HUES64 (cell line): ENCODE results near the gene PHACTR2.

Source experiments
- H3K27ac ChIP-seq: 2 replicates; pipeline ENCODE4 v1.7.0; 2013; ENCODE audit warnings: low read depth, low read length, inconsistent platforms
- H3K27me3 ChIP-seq: 2 replicates; pipeline ENCODE4 v1.6.1; 2013; ENCODE audit warnings: mild to moderate bottlenecking, low read length; ENCODE audit not compliant: insufficient read depth
- H3K36me3 ChIP-seq: 2 replicates; pipeline ENCODE4 v1.6.1; 2013; ENCODE audit warnings: mild to moderate bottlenecking, low read length; ENCODE audit not compliant: insufficient read depth
- H3K4me1 ChIP-seq: 2 replicates; pipeline ENCODE4 v1.6.1; 2013; ENCODE audit warnings: mild to moderate bottlenecking, low read length, moderate library complexity; ENCODE audit not compliant: insufficient read depth
- H3K4me3 ChIP-seq: 2 replicates; pipeline ENCODE4 v1.5.1; 2013; ENCODE audit warnings: mild to moderate bottlenecking, low read length, moderate library complexity
- H3K9ac ChIP-seq: 2 replicates; pipeline ENCODE4 v1.6.1; 2013; ENCODE audit warnings: mild to moderate bottlenecking, low read depth, low read length
- H3K9me3 ChIP-seq: 2 replicates; pipeline ENCODE4 v1.6.1; 2013; ENCODE audit warnings: low read depth, low read length; ENCODE audit not compliant: insufficient read depth
- WGBS: fragments of 150-250, 120-280 bp; methylation state at CpG from one replicate; pipeline ENCODE4 v1.1.7; 2013; ENCODE audit warnings: missing lambda C conversion rate; 5-methylcytosine and 5-hydroxymethylcytosine counted together

Gene PHACTR2

DNA sequence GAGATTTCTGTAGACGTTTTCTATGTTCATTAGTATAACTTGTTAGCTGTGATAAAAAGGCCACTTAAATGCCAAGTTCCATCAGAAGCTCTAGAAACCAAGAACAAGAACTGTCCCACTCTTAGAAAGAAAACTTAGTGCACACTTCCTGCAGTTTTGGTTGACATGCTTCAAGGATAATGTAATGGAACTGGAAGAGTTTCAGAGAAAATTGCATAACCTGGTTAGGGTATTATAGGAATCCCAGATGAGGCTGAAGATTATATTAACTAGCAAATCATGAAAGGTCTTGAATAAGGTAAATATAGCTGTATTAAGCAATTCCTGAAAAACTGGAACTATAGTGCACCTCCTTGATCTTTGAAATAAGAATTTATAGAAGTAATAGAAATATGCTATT, 1.8 kb upstream of the PHACTR2 start:
- peak overlapping the region; percentile 86; the same call in 1 of the 2 replicates for H3K27ac ChIP-seq
- H3K9me3 ChIP-seq: no peaks in the 10 kb centered on the region
- H3K9ac ChIP-seq: no peak overlapping the region
- peaks cover 68% of the 10 kb centered on the region for H3K4me1 ChIP-seq
- 57% methylated on average over 1 of the region's 1 CpG for WGBS
- no peaks in the 10 kb centered on the region; the same call in 1 of the 2 replicates for H3K36me3 ChIP-seq
- H3K27me3 ChIP-seq: no peaks in the 10 kb centered on the region
- peak overlapping the region; percentile 85 for H3K4me3 ChIP-seq

DNA sequence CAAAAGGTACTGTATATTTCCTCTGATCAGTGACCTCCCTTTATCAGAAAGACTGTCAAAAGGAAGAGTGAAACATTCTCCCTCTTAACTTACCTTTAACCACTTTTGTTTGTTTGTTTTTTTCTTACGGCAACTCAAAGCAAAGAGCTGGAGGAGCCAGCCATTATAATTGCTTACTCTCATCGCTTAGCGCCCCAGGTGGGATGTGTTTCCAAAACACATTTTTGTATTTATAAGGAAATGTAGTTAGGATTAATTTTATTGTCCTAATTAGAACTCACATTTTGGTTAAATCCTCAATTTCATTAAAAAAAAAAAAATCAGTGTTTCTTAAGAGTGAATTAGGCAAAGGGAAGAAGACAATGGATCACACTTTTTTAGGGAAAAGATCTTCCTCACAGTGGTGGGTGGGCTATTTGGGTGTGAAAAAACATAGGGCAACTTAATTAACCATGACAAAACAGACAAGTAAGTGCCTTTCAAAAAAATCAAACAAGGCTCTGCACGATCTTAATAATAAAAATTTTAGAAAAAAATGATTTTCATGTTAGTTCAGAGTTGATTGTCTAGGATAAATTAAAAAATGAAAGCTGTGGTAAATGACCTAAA, 1.2 kb upstream of the PHACTR2 start:
- H3K9ac ChIP-seq: peak overlapping the region; percentile 47; the same call in 1 of the 2 replicates
- H3K4me3 ChIP-seq: peak overlapping the region; percentile 85
- H3K27ac ChIP-seq: peak overlapping the region; percentile 86
- no peaks in the 10 kb centered on the region for H3K9me3 ChIP-seq
- peaks cover 73% of the 10 kb centered on the region for H3K4me1 ChIP-seq
- H3K36me3 ChIP-seq: no peaks in the 10 kb centered on the region; the same call in 1 of the 2 replicates
- 0% methylated on average over 1 of the region's 4 CpGs for WGBS
- no peaks in the 10 kb centered on the region for H3K27me3 ChIP-seq

DNA sequence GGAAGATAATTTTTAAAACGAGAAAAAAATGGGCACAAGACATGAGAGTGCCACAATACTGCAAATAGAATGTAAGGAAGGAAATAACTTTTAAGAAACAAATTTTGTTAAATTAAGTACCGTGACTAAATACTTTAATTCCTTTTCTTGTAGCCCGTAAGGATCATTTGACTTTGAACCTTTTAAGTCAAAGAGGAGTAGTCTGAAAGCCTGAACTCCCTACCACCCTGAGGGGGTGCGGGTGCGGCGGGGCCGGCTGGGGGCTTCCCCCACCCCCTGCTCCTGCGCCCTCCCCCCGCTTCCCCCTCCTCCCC, 231 bp upstream of the PHACTR2 start:
- H3K9me3 ChIP-seq: peaks cover 7% of the 10 kb centered on the region; the same call in 1 of the 2 replicates
- H3K4me1 ChIP-seq: peaks cover 80% of the 10 kb centered on the region
- H3K27ac ChIP-seq: peak overlapping the region; percentile 71; the same call in 1 of the 2 replicates
- H3K27me3 ChIP-seq: no peaks in the 10 kb centered on the region
- peaks cover 2% of the 10 kb centered on the region; the same call in 1 of the 2 replicates for H3K36me3 ChIP-seq
- peak overlapping the region; percentile 85 for H3K4me3 ChIP-seq
- 2% methylated on average over 5 of the region's 9 CpGs for WGBS
- H3K9ac ChIP-seq: peak overlapping the region; percentile 50; the same call in 1 of the 2 replicates

DNA sequence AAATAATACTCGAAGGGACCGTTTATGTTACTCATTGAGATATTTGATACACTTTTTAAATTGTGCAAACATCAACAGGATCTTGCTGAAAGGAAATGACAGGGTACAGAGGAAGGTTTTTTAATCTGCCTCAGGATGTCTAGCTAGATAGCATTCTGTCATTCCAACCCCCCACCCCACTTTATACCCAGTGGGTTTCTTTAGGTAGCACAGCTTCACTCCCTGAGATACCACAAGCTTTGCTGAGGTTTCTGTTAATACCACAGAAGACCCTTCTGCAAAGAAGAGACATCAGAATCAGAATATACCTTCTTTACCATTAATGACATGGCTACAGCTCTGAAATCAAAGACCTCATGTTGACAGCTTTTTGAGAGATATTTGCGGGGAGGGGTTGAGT, 1.3 kb downstream of the PHACTR2 start:
- WGBS: 14% methylated on average over 1 of the region's 3 CpGs
- Histone ChIP-seq H3K4me1 (peaks cover 68% of the 10 kb centered on the region), H3K4me3 (peak overlapping the region; percentile 85), H3K36me3 (peaks cover 6% of the 10 kb centered on the region; the same call in 1 of the 2 replicates), H3K9ac (peak overlapping the region; percentile 92; the same call in 1 of the 2 replicates), H3K9me3 (peaks cover 17% of the 10 kb centered on the region; the same call in 1 of the 2 replicates), H3K27ac (no peak overlapping the region), H3K27me3 (no peaks in the 10 kb centered on the region)

DNA sequence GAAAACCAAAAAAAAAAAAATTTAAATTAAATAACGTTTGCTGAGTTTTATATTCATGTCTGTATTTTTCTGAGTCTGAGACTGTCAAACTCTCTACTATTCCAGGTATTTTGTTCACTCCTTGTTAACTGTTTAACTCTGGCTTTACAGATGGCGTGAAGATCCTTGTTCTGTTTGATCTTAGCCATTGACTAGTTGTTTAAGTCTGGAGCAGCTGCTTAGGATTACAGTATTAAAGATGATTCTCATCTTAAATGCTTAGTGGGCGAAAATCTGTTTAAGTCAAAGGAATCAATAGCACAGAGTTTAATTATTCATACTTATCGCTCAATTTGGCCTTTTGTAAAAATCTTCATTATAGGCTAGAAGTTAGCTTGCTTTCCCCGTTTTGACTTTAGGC, 2.4 kb downstream of the PHACTR2 start:
- 65% methylated on average over 4 of the region's 5 CpGs for WGBS
- H3K9ac ChIP-seq: peak overlapping the region; percentile 3; the same call in 1 of the 2 replicates

DNA sequence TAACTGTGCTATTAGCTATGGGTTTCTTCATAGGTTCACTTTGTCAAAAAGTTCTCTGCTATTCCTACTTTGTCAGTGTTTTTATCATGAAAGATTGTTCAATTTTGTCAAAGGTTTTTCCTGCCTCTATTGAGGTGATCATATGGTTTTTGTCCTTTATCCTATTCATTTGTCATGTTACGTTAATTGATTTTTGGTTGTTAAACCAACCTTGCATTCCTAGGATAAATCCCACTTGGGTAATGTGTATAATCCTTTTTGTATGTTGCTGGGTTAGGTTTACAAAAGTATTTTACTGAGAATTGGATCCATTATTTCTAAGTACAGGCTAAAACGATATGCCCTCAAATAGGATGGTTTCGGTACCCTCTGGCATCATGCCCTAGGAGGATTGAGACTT, 5.0 kb downstream of the PHACTR2 start:
- Histone ChIP-seq H3K27ac (no peak overlapping the region), H3K27me3 (no peaks in the 10 kb centered on the region), H3K4me3 (no peak overlapping the region), H3K9me3 (peaks cover 17% of the 10 kb centered on the region; the same call in 1 of the 2 replicates), H3K4me1 (peaks cover 45% of the 10 kb centered on the region), H3K9ac (no peak overlapping the region), H3K36me3 (peaks cover 6% of the 10 kb centered on the region; the same call in 1 of the 2 replicates)
- 100% methylated on average over 3 of the region's 3 CpGs for WGBS

More for the DNA sequence above, 2.4 kb downstream of the PHACTR2 start:
- Histone ChIP-seq H3K27me3 (no peaks in the 10 kb centered on the region), H3K4me3 (peak overlapping the region; percentile 85), H3K36me3 (peaks cover 6% of the 10 kb centered on the region; the same call in 1 of the 2 replicates), H3K4me1 (peaks cover 57% of the 10 kb centered on the region), H3K27ac (no peak overlapping the region), H3K9me3 (peaks cover 17% of the 10 kb centered on the region; the same call in 1 of the 2 replicates)

DNA sequence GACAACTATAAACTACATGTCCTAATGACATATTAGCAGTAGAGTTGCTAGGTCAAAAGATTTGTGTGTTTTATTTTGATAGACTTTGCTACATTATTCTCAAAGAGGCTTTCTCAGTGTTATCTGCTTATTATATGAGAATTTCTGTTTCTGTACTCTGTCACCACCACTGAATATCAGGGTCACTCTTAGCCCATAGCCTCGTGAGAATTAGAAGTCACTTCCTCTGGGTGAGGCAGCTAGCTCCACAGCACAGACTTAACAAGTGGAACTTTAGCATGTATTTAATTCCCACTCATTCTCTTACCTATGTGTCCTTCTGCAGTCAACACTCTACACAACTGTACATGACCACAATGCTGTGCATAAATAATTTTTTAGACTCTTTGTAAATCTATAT, 6.7 kb downstream of the PHACTR2 start:
- no peak overlapping the region for H3K4me3 ChIP-seq
- no peak overlapping the region for H3K9ac ChIP-seq
- WGBS: 95% methylated on average over 1 of the region's 1 CpG
- peaks cover 6% of the 10 kb centered on the region; the same call in 1 of the 2 replicates for H3K36me3 ChIP-seq
- H3K4me1 ChIP-seq: peaks cover 48% of the 10 kb centered on the region
- H3K27me3 ChIP-seq: no peaks in the 10 kb centered on the region
- no peak overlapping the region for H3K27ac ChIP-seq
- peaks cover 17% of the 10 kb centered on the region; the same call in 1 of the 2 replicates for H3K9me3 ChIP-seq

DNA sequence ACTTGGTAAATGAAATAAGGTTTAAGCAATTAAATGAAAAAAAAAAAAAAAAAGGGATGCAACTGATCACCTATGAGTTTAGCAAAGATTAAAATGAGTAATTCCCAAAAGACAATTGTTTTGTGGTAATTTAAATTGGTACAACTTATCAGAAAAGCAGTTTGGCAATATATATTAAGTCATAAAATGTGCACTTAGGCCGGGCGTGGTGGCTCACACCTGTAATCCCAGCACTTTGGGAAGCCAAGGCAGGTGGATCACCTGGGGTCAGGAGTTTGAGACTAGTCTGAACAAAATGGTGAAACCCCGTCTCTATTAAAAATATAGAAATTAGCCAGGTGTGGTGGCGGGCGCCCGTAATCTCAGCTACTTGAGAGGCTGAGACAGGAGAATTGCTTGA, 7.9 kb downstream of the PHACTR2 start:
- Histone ChIP-seq H3K4me3 (no peak overlapping the region), H3K4me1 (peaks cover 47% of the 10 kb centered on the region), H3K9ac (no peak overlapping the region), H3K27ac (no peak overlapping the region), H3K36me3 (peaks cover 6% of the 10 kb centered on the region; the same call in 1 of the 2 replicates), H3K27me3 (no peaks in the 10 kb centered on the region), H3K9me3 (peaks cover 17% of the 10 kb centered on the region; the same call in 1 of the 2 replicates)
- WGBS: 97% methylated on average over 6 of the region's 6 CpGs

DNA sequence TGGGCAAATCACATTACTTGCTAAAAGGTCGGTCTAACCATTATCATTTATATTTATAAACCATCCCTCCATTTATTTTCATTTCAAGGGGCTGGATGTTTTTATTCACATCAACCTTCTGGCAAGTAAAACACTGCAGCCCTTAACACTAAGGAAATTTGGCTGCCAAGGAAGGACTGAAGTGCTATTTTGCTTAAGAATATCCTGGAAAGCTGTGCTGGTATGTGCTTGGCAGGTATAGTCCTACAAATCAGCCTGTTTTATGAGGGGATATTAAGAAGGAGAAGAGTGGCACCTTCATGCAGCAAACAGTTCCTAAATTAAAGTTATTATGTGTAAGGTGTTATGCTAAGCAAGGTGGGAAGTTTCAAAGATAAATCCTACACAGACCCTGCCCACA, 9.8 kb downstream of the PHACTR2 start:
- Histone ChIP-seq H3K27me3 (no peaks in the 10 kb centered on the region), H3K4me3 (no peak overlapping the region), H3K27ac (no peak overlapping the region), H3K9me3 (peaks cover 10% of the 10 kb centered on the region; the same call in 1 of the 2 replicates), H3K4me1 (peaks cover 50% of the 10 kb centered on the region), H3K36me3 (peaks cover 3% of the 10 kb centered on the region; the same call in 1 of the 2 replicates), H3K9ac (no peak overlapping the region)
- 56% methylated on average over 1 of the region's 1 CpG for WGBS

DNA sequence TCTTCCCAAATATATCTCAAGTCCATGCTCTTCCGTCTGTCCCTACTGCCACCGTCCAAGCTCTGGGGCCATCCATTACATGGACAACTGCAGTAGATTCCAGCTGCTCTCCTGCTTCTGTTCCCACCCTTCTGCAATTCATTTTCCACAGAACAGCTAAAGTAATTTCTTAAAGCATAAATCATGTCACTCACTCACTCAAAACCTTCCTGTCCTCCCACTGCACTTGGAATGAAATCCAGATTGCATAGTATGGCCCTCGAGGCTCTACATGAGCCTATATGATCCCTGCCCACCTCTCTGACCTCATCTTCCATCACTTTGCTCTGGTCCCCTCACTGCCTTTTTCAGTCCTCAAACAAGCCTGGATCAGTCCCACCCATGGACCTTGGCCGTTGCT, 10.9 kb downstream of the PHACTR2 start:
- H3K27me3 ChIP-seq: no peaks in the 10 kb centered on the region
- H3K9me3 ChIP-seq: no peaks in the 10 kb centered on the region
- H3K9ac ChIP-seq: no peak overlapping the region
- no peaks in the 10 kb centered on the region for H3K36me3 ChIP-seq
- no peak overlapping the region for H3K4me3 ChIP-seq
- WGBS: 94% methylated on average over 4 of the region's 4 CpGs
- H3K4me1 ChIP-seq: peaks cover 56% of the 10 kb centered on the region
- H3K27ac ChIP-seq: no peak overlapping the region

DNA sequence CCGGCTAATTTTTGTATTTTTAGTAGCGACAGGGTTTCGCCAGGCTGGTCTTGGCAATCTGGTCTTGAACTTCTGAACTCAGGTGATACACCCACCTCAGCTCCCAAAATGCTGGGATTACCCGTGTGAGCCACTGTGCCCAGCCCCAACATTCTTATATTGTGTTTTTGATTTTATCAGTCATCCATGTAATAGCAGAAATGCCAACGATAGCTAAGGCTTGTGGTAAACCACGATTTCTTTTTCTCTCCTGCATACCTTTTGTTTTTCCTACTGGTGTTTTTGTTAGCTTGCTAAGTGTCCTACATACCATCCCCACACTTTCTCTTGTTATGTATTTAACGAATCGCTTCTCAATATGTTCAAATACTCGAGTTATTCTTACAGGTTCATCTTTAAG, 12.1 kb downstream of the PHACTR2 start:
- no peak overlapping the region for H3K4me3 ChIP-seq
- peaks cover 68% of the 10 kb centered on the region for H3K4me1 ChIP-seq
- H3K27ac ChIP-seq: peak overlapping the region; percentile 69
- H3K9me3 ChIP-seq: no peaks in the 10 kb centered on the region
- no peaks in the 10 kb centered on the region for H3K27me3 ChIP-seq
- H3K9ac ChIP-seq: peak overlapping the region; percentile 3; the same call in 1 of the 2 replicates
- no peaks in the 10 kb centered on the region for H3K36me3 ChIP-seq
- 77% methylated on average over 8 of the region's 9 CpGs for WGBS
